Measurements from ENCODE around the gene ZFR.
"Not testable (repeated sequence)": the region's sequence is repeated elsewhere in the genome, so short reads cannot be mapped to it uniquely, and the experiment has no call there.

ZFR gene

GRCh38 chr5:32444431-32445286, at the start of gene ZFR:
TSS of gene ZFR (minus strand) at chr5:32444740. CDS start at chr5:32444658, 82 bp downstream.
- peak; percentile 85 for DNase-seq (ENCODE audit: low read depth)

DNA sequence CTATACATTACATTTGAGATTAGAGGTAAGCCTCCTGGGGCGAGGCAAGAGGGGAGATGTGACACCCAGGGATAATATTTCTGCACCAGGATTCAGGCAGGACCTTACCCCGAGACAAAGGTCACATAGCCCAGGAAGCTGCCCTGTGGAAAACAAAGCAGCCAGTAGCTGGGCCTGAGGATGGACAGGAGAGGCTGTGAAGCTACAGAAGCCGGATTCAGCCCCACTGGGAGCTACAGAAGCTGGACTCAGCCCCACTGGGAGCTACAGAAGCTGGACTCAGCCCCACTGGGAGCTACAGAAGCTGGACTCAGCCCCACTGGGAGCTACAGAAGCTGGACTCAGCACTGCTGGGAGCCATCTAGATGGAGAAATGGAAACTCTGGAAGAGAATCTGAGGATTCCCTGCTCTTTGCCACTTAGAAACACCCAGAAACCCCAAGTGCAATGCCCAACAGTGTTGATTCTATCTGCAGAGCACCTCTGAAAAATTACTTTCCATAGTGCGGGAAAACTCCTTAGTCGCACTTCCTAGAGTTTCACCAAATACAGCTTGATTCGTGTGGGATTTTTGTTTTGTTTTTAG, 46.5 kb upstream of the ZFR start:
- no peak for DNase-seq (ENCODE audit: low read depth)

GRCh38 chr5:32489791-32490562, 45.4 kb upstream of the ZFR start:
- DNase-seq (ENCODE audit: low read depth), result peak; percentile 78

GRCh38 chr5:32487424-32487823, 42.9 kb upstream of the ZFR start:
- DNase-seq (ENCODE audit: low read depth), result no peak

DNA sequence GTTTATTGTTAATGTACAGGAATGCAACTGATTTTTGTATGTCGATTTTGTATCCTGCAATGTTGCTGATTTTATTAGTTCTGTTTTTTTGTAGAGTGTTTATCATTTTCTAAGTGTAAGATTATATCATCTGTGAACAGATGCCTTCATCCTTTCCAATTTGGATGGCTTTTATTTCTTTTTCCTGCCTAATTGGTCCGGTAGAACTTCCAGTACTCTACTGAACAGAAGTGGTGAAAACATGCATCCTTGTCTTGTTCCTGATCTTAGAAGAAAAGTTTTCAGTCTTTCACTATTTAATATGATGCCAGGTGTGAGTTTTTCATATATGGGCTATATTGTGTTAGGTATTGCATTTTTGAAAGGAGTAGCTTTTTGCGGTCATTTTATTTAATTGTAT, 42.5 kb upstream of the ZFR start:
- no peak for DNase-seq (ENCODE audit: low read depth)

GRCh38 chr5:32482193-32482592, 37.7 kb upstream of the ZFR start:
- no peak for DNase-seq (ENCODE audit: low read depth)

DNA sequence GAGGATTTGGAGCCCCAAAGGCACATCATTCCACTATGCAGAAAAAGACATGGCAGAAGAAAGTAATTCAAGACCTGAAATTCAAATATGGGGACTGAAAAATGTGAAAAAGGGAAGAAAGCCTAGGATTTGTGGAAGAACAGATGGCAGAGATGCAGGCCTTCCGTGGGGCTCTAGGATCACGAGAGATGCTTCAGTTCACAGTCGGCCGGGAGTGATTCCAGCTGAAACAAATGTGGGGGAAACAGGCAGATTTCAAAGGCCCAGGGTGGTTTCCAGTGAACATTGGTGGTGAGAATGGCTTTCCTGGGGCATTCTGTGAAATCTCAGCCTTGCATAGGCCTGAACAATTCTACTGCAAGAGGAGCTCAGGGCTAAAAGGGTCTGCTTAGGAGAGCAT, 34.6 kb upstream of the ZFR start:
- DNase-seq (ENCODE audit: low read depth), result no peak

DNA sequence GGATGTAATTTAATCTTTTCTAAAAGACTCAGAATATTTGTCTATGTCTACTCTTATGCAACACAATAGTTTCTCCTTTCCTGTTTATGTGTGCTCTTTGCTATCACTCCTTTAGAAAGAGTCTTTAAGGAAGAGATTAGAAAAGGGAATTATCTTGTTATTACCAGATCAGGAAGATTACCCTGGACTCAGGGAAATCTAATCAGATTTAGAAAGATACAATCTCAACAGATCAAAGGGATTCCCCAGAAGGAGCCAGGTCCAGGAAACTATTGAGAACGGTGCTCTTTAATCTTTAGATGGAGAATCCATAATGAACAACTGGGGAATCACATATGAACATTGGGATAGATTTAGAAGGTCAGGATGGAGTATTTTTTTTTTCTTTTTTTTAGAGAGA, 32.4 kb upstream of the ZFR start:
- no peak for DNase-seq (ENCODE audit: low read depth)

DNA sequence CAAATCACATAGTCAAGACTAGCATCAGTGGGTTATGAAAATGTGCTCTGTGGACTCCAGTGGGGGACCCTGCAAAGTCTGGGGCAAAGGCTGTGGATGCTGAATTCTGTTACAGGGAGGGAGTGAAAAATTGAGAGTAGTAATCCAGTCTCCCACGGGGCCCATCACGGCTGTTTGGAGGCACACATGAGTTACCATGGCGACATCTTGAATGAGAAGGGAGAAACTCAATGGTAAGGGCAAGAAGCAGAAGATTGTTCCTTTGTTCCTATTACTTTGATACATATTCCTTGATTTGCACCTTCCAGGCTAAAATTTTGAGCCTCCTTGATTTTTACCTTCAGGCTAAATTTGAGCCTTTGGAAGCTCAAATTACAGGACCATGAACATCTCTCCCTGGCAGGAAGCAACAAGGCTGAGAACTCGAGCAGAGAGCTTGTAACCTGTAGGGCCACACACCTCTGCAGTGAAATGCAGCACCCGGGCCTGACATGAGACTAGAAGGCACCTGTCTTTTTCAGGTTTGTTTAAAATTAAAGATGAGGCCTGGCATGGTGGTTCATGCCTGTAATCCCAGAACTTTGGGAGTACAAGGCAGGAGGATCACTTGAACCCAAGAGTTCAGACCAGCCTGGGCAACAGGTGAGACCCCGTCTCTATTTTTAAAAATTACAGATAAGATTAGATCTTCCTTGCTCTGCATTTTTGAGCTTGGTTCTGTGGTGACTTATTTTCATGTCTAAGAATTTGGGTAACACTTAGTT, 31.0 kb upstream of the ZFR start:
- DNase-seq (ENCODE audit: low read depth), result no peak

DNA sequence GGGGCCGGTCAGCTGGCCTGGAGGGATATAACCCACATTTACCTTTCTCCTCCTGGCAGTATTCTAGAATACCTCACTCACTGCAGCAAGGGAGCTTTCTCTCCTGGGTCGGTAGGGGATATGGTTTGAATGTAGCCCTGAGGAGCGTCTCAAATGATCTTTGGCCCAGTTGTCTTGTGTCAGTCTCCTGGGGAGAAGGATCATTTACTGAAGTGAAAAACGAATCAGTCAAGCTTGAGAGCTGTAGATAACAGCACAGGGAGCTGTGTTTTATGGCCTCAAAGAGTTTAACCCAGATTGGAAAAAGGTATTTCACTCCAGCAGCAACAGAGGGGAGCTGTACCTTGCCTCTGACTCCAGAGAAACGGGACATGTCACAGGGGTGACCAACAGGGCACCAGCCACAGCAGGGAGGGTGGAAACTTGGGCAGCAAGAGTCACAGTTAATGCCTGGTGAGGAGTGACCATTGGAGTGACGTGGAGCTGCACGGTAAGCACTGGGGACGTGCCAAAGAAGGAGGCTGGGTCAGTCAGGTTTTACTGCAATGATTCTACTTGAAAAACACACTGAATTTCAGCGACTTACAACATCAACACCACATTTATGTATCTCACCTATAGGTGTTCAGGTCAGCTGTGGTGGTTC, 29.8 kb upstream of the ZFR start:
- no peak for DNase-seq (ENCODE audit: low read depth)

DNA sequence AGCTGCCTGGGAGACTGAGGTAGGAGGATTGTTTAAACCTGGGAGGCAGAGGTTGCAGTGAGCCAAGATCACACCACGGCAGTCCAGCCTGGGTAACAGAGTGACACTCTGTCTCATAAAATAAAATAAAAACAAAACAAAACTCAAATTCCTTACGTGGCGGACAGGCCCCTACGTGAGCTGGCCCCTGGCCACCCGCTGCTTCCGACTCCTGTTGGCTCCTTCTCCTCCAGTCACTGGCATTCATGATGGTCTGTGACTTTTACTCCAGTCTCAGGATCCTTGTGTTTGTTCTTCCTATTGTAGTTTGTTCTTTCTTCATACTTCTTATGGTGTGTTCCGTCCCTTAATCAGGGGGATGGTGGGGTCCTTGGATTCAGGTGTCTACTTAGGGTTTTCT, 28.5 kb upstream of the ZFR start:
- DNase-seq (ENCODE audit: low read depth), result no peak

DNA sequence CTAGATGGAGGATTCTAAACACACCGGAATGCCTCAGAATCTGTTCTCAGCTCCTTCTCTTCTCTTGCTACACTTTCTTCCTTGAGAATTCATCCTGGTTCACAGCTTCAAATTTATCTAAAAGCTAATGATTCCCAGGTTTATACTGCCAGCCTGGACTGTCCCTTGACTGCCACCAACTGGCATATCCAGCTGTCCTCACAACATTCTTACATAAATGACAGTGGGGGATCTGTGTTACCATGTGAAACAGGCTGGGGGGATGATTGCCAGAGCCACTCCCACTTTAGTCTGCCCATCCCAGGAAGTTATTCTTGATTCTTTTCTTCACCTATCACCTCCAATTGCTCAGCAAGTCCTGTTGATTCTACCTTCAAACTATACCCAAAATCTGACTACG, 27.2 kb upstream of the ZFR start:
- DNase-seq (ENCODE audit: low read depth), result no peak

DNA sequence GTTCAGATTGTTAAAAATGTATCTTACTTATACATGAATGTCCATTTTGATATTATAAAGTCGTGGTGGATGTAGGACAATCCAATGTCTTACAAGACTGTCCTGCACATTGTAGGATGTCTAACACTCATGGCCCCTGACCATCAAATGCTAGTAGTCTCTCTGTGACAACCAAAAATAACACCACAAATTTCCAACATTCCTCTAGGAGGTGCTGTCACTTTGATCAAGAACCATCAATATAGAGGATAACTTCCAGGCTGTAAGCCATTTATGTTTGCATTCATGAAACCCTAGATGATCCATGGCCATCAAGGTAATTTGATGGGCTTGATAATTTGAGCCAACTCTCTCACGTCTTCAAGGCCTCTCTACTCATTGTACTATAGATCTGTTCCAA, 20.5 kb upstream of the ZFR start:
- no peak for DNase-seq (ENCODE audit: low read depth)

GRCh38 chr5:32462618-32463017, 18.1 kb upstream of the ZFR start:
- peak; percentile 63 for DNase-seq (ENCODE audit: low read depth)

DNA sequence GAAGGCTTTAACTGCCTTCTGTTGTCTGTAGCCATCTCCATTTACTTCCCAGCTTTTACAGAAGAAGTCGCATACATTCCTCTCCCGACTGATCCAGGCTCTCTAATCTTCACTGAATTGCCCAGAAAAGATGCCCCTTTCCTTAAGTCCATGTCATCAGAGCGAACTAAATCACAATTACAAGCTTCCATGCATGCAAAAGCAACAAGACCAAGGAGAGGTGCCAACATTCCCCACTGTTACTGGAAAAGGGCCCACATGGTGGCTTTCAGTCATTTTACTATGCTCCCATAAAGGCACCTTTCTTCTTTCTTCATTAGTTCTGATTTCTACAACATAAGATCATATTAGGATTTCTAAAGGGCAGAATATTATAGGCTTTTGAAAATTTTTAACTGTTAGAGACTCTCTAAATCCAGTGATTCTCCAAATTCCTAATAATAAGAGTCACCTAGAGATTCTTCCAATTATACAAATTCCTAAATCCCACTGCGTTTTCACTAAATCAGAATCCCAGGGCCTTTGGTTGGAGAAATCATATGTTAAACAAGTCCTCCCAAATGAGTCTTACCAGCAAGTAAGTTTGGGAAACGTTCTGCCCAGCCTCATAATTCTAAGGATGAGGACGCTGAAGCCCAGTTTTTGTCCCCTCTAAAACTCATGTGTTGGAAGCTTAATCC, 17.0 kb upstream of the ZFR start:
- DNase-seq (ENCODE audit: low read depth), result no peak

- DNase-seq (ENCODE audit: low read depth), result no peak
Measured at GRCh38 chr5:32460702-32461101, 16.2 kb upstream of the ZFR start.

GRCh38 chr5:32458880-32459495, 14.4 kb upstream of the ZFR start:
- DNase-seq (ENCODE audit: low read depth), result no peak

DNA sequence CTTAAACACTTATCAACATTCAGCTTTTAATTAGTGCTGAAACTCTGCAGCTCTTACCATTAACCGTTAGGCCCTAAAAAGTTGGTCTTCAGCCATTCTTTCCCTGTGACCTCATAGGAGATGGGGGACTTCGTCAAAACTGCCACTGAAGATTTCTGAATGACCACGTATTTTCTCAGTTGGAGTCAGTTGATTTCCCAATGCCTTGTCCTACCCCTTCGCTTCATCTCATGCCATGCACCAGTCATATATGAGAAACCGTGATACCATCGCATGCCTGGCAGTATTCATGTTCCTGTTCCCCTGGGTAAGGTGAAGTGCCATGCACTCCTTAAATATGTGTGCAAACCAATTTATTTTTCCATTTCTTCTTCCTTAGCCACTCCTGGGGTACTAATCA, 10.8 kb upstream of the ZFR start:
- no peak for DNase-seq (ENCODE audit: low read depth)

- DNase-seq (ENCODE audit: low read depth), result no peak
Measured at GRCh38 chr5:32454821-32455220, 10.3 kb upstream of the ZFR start.

GRCh38 chr5:32453916-32454315, 9.4 kb upstream of the ZFR start:
- DNase-seq (ENCODE audit: low read depth), result no peak

GRCh38 chr5:32452316-32452715, 7.8 kb upstream of the ZFR start:
- not testable (repeated sequence) for DNase-seq (ENCODE audit: low read depth)
